MM.1S (cell line): ENCODE data around the gene DENND4A.

ENCODE experiments used
- EZH2 ChIP-seq: fragments of 300-600 bp; sonication (generic); optimal IDR thresholded peaks from 2 replicates; pipeline ENCODE3; 2017; ENCODE audit warnings: low read depth, mild to moderate bottlenecking, antibody characterized with exemption, low read length, mixed read lengths
- TF ChIP-seq, protein P1 (sequence below): fragments of 300-600 bp; sonication (generic); IDR thresholded peaks from 2 replicates; pipeline ENCODE4 v1.5.1; 2016; ENCODE audit warnings: antibody characterized with exemption, low read length, mixed read lengths

DNA sequence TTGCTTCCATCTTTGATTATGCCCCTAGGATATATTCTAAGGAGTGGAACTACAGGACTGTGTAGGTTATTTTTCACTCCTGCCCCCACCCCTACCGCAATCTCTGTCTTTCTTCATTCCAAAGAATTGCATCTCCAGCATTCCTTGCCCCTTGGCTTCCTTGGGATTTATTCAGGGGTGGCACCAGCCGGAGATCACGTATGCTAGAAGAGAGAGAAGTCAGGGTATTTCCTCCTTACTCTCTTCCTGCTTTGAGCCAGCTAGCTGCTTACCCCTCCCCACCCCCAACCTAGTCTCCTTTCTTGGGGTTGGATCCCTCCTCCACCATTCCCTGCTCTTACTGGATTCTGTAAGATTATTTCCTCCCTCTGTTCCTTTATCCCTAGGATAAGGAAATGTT lies 35.0 kb upstream of the DENND4A start:
- TF ChIP-seq, protein P1, sequence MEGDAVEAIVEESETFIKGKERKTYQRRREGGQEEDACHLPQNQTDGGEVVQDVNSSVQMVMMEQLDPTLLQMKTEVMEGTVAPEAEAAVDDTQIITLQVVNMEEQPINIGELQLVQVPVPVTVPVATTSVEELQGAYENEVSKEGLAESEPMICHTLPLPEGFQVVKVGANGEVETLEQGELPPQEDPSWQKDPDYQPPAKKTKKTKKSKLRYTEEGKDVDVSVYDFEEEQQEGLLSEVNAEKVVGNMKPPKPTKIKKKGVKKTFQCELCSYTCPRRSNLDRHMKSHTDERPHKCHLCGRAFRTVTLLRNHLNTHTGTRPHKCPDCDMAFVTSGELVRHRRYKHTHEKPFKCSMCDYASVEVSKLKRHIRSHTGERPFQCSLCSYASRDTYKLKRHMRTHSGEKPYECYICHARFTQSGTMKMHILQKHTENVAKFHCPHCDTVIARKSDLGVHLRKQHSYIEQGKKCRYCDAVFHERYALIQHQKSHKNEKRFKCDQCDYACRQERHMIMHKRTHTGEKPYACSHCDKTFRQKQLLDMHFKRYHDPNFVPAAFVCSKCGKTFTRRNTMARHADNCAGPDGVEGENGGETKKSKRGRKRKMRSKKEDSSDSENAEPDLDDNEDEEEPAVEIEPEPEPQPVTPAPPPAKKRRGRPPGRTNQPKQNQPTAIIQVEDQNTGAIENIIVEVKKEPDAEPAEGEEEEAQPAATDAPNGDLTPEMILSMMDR, result no peak
- no peak for TF ChIP-seq EZH2
